ENCODE data around the gene HSP90AA1.

Gene HSP90AA1

GRCh38 chr14:102063808-102064429, 22.9 kb downstream of the HSP90AA1 start:
- no peak for DNase-seq

- peak; percentile 63 for DNase-seq
These were observed 23.6 kb downstream of the HSP90AA1 start for GRCh38 chr14:102063109-102063807.

GRCh38 chr14:102058961-102059360, 27.9 kb downstream of the HSP90AA1 start:
- DNase-seq, result no peak

- no peak for DNase-seq
These were observed 28.7 kb downstream of the HSP90AA1 start for GRCh38 chr14:102058146-102058545.

DNA sequence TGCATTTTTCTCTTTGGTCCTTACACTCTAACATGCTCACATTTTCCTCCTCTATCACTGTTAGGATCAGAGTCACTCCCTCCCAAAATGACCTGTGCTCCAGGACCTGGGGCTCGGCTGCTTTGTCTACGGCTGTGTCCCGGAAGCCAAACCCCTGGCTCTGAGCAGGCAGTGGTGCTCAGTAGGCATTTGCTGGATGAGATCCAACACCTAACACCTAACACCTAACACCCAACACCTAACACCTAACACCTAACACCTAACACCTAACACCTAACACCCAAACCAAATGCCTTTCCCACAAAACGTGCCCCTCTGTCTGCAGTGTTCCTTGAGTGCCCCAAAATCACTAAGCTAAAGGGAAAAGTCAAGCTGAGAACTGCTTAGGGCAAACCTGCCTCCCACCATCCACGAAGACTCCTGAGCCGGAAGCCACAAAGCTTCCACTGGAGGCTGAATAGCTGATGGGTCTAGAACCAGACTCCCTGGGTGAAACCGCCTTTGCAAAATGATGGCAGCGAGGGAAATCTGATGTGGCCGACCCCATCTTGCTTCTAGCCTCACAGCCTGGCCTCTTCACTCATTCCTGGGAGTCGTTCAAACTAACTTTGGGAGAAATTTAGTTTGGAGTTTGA, 29.2 kb downstream of the HSP90AA1 start:
- no peak for DNase-seq

DNA sequence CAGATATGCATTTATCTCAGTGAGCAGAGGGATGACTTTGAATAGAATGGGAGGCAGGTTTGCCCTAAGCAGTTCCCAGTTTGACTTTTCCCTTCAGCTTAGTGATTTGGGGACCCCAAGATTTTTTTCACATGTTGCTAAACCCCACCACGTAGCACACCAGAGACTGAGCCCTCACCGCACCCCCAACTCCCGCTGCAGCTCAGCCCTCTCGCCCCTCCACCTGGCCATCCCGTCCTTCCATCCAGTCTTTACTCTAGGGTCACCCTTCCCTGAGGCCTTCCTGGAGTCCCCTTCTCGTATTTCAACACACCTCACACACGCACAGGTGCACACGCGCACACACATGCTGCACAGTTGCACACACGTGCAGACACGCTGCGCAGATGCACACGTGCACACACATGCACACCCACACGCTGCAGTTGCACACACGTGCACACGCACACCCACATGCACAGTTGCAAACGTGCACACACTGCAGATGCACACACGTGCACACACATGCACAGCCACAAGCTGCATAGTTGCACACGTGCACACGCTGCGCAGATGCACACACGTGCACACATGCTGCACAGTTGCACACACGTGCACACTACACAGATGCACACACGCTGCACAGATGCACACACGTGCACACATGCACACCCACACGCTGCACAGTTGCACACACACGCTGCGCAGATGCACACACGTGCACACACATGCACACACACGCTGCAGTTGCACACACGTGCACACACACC, 30.0 kb downstream of the HSP90AA1 start:
- no peak for DNase-seq

DNA sequence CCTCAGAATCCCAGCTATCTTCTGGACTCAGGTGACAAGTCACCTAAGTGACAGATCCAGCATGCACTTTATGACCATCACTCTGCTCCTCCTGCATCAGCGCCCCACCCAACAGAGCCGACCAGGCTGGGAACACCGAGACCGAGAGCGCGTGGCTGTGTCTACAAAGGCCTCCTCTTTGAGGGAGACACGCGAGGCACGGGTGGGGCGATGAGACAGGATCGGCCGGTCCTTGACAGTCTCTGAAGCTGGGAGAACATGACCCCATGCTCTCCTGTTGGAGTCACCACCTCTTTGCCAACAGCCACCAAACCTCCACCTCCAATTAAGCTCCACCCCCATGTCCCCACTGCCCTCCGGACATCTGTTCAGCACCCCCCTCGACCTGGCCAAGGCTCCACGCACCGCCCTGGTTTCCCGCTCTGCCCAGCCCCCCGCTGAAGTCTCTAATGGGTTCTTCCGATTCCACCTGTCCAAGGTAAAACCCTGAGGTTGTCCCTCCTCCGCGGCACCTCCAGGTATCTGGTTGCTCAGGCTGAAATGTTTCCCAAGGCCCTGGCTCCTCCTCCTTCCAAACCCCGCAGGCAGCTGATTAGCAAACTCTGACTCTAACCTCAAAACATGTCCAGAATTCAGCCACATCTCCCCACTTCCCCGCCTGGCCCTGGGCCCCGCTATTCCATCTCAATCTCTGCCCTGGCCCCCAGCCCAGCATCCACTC, 31.5 kb downstream of the HSP90AA1 start:
- no peak for DNase-seq

GRCh38 chr14:102052522-102052921, 34.3 kb downstream of the HSP90AA1 start:
- DNase-seq, result no peak

GRCh38 chr14:102050625-102051024, 36.2 kb downstream of the HSP90AA1 start:
- DNase-seq, result no peak

DNA sequence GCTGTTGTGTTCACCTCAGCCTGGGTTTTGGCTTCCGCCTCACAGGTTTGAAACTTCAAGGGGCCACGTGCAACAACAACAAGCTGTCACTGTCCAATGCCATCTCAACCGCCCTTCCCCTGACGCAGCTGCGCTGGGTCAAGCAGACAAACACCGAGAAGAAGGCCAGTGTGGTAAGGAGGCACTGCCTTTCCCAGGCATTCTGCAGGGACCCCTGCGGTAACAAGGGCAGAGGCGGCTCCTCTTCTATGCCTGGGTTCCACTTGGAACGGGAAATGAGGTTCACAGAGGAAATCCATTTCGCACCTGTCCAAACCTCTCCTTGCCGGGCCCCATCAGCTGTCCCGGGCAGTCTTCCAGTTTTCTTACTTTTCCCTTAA, 36.8 kb downstream of the HSP90AA1 start:
- DNase-seq, result no peak

- DNase-seq, result no peak
These were observed 37.4 kb downstream of the HSP90AA1 start for GRCh38 chr14:102049258-102050025.

DNA sequence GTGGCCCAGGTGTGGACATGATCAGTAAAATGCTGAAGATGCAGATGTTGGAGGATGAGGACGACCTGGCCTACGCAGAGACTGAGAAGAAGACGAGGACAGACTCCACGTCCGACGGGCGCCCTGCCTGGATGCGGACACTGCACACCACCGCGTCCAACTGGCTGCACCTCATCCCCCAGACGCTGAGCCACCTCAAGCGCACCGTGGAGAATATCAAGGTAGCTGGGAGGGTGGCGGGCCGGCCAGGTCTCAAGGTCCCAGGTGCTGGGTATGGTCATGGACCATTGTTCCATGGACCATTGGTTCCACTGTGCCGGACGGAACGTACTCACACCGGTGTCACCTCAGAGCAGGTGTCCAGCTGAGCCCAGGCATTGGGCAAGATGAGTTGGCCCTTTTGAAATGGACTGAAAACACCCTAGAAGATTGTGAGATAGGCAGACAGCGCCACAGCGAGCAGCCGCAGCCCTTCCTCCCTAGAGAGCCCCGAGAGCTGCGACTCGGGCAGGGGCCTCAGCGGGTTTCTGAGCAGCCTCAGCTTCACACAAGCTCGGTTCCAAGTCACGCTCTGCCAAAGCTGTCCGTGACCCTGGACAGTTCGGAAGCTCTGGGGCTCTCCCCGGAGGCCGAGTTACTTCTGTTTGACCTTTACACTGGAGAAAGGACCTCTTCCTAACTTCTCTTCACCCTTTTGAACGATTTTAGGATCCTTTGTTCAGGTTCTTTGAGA, 38.9 kb downstream of the HSP90AA1 start:
- DNase-seq, result no peak

DNA sequence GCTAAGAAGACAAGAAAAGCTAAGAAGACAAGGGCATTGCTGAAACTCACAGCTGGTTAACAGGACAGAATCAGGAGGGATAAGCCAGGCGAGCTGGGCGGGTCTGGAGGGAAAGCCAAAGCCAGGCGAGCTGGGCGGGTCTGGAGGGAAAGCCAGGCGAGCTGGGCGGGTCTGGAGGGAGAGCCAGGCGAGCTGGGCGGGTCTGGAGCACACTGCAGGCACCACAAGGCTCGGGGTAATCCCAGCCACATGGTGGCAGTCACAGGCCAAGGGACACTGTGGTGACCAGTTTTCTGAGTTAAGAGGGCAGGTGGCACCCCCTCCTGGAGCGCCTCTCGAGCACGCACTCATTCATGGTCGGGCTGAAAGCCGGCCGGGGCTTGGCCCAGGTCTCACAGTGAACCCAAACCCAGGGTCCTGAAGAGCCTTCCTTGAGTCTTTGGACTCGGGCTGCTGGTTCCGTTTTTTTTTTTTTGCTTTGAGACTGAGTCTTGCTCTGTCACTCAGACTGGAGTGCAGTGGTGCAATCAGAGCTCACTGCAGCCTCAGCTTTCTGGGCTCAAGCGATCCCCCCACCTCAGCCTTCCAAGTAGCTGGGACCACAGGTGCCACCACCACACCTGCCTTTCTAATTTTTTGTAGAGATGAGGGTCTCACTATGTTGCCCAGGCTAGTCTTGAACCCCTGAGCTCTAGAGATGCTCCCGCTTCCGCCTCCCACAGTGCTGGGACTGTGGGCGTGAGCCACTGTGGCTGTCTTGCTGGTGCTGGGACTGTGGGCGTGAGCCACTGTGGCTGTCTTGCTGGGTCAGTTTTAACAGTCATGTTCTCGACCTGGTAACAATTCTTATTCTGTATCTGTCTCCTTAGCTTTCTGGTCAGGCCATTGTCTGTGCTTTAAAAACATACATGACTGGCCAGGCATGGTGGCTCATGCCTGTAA, 40.2 kb downstream of the HSP90AA1 start:
- DNase-seq, result no peak

- no peak for DNase-seq
These were observed 42.3 kb downstream of the HSP90AA1 start for GRCh38 chr14:102044566-102044965.

DNA sequence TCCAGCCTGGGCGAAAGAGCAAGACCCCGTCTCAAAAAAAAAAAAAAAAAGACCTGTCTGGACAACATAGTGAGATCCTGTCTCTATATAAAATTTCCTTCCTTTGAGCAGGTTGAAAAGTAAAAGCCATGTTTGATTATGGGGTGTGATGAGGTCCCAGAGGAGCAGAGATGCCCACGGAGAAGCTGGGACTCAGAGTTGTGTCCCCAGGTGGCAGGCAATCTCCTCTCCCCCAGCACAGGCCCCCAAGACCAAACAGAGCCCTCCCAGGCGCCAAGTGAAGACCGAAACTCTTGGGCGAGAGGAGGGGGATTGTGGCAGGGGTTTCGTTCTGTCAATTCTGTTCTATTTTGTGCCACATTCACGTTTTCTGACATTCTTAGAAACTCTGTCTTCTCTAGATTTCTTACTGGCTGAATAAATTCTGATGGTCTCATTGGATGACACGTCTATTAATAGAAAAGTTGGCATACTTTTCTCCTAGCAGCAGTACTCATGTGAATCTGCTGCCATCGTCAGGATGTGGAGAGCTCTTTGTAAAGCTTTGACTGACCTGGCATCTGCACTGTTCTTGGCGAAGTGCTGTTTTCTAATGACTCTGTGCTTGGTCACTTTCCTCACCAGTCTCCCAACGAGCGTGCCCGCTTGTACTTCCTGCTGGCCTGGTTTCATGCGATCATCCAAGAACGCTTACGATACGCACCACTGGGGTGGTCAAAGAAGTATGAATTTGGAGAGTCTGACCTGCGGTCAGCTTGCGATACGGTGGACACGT, 43.4 kb downstream of the HSP90AA1 start:
- DNase-seq, result no peak

DNA sequence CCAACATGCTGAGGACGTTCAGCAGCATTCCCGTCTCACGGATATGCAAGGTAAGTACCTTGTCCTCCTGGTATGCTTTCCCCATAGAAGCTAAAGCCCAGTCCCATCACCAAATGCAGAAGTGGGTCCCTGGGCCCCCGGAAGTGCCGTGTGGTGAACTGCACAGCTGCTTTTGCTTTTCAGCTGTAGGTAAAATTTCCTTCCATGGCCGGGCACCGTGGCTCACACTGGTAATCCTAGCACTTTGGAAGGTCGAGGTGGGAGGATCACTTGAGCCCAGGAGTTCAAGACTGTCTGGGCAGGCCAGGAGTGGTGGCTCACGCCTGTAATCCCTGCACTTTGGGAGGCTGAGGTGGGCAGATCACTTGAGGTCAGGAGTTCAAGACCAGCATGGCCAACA, 44.1 kb downstream of the HSP90AA1 start:
- DNase-seq, result no peak

DNA sequence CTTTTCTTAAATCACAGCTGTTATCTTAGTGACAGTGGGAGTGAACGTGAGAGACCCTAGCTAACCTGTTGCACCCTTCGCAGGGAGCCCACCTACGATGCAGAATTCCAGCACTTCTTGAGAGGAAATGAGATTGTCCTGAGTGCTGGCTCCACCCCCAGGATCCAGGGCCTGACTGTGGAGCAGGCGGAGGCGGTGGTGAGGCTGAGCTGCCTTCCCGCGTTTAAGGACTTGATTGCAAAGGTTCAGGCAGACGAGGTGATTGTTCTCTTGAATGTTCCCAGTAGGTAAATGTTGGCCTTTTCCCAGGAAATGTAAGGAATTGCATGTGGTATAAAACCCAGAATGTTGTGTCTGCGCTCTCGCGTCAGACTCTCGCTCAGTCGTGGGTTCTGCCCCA, 46.7 kb downstream of the HSP90AA1 start:
- no peak for DNase-seq

DNA sequence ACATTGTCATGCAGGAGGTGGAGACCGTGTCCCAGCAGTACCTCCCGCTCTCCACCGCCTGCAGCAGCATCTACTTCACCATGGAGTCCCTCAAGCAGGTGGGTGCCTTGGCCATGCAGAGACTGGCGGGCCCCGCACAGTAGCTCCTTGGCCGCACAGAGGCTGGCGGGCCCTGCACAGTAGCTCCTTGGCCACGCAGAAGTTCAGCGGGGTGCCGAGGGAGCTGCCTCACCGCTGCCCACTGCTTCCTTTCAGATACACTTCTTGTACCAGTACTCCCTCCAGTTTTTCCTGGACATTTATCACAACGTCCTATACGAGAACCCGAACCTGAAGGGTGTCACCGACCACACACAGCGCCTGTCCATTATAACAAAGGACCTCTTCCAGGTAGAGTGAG, 47.7 kb downstream of the HSP90AA1 start:
- no peak for DNase-seq

- DNase-seq, result no peak
These were observed 49.2 kb downstream of the HSP90AA1 start for GRCh38 chr14:102037686-102038085.
